ENCODE results near the gene PCLO. TPM values are rescaled to one million over a fixed set of nuclear protein-coding genes. Genes with fewer than 3 reads are reported as not detected.
"Not testable (repeated sequence)": the region's sequence is repeated elsewhere in the genome, so short reads cannot be mapped to it uniquely, and the experiment has no call there.

The PCLO gene
- total and polyA plus RNA-seq, 2 donors: 0.57 to 6.5 TPM

DNA sequence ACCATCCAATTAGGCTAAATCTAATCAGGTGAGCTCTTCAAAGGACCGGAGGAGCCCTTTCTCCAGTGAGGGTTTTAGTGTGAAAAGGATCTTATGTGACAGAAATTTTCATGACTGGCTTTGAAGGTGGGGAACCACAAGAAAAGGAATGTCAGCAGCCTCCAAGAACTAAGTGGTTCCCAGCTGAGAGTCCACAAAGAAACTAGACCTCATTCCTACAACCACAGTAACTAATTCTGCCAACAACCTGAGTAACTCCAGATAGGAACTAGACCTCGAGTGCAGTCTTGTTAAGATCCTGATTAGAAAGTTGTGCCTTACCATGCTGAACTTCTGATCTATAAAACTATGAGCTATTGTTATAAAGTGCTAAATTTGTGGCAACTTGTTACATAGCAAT, 51.3 kb downstream of the PCLO start:
- 53% methylated on average over 2 of the region's 2 CpGs for WGBS

DNA sequence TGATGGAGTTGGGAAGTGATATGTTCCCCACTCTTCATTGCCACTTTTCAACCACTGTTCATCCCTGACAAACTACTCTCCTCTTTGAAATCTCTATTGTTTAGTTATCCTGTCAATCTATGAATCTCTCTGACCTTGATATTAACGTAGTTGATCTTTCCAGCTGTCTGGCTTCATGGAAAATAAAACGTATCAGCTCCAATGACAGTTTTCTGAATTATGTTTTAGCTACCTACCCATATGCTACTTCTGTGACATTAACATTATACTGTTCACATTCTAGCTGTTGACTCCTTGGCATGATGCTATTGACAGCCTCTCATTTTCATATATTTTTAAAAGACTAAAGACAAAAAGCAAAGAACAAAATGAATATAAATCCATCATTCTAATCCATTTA, 53.3 kb downstream of the PCLO start:
- H3K4me1 ChIP-seq (ENCODE audit: insufficient read depth): no peaks in the 10 kb centered on the region
- H3K27ac ChIP-seq (ENCODE audit: low read depth): no peak overlapping the region
- no peak overlapping the region for H3K4me3 ChIP-seq (ENCODE audit: low read depth, low read length)
- no peaks in the 10 kb centered on the region for H3K36me3 ChIP-seq (ENCODE audit: insufficient read depth)
- WGBS: 54% methylated on average over 2 of the region's 2 CpGs
- no peak for DNase-seq (ENCODE audit: extremely low spot score)

More for the DNA sequence above, 51.3 kb downstream of the PCLO start:
- no peak overlapping the region for H3K4me3 ChIP-seq (ENCODE audit: low read depth, low read length)
- H3K4me1 ChIP-seq (ENCODE audit: insufficient read depth): no peaks in the 10 kb centered on the region
- DNase-seq (ENCODE audit: extremely low spot score): no peak
- H3K36me3 ChIP-seq (ENCODE audit: insufficient read depth): no peaks in the 10 kb centered on the region
- H3K27ac ChIP-seq (ENCODE audit: low read depth): no peak overlapping the region

GRCh38 chr7:83105948-83106347, 56.7 kb downstream of the PCLO start:
- Histone ChIP-seq H3K4me3 (ENCODE audit: low read depth, low read length) (no peak overlapping the region), H3K4me1 (ENCODE audit: insufficient read depth) (no peaks in the 10 kb centered on the region), H3K27ac (ENCODE audit: low read depth) (no peak overlapping the region), H3K36me3 (ENCODE audit: insufficient read depth) (no peaks in the 10 kb centered on the region)
- WGBS: 81% methylated on average over 2 of the region's 2 CpGs
- no peak for DNase-seq (ENCODE audit: extremely low spot score)

- Histone ChIP-seq H3K4me3 (ENCODE audit: low read depth, low read length) (no peak overlapping the region), H3K27ac (ENCODE audit: low read depth) (no peak overlapping the region), H3K36me3 (ENCODE audit: insufficient read depth) (no peaks in the 10 kb centered on the region), H3K4me1 (ENCODE audit: insufficient read depth) (no peaks in the 10 kb centered on the region)
- 65% methylated on average over 1 of the region's 1 CpG for WGBS
- no peak for DNase-seq (ENCODE audit: extremely low spot score)
Measured at GRCh38 chr7:83105063-83105462, 57.6 kb downstream of the PCLO start.

DNA sequence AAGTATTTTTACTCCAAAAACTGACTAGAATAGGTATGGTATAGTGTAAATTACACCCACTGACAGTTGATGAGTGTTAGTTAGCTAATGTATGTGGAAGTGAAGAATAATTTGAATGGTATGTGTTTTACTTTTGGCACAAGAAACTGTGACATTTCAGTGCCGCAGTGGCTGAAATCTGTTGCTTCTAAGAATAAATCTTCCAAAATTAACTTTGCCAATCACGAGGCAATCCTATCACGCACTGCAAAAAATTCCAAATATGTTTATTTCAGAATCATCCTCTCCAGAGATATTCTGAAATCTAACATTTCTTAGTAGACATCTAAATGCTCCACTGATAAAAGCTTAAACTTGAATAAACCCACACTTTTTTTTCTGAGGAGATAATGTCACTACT, 61.2 kb downstream of the PCLO start:
- Histone ChIP-seq H3K4me3 (ENCODE audit: low read depth, low read length) (no peak overlapping the region), H3K4me1 (ENCODE audit: insufficient read depth) (no peaks in the 10 kb centered on the region), H3K36me3 (ENCODE audit: insufficient read depth) (no peaks in the 10 kb centered on the region), H3K27ac (ENCODE audit: low read depth) (no peak overlapping the region)
- no peak for DNase-seq (ENCODE audit: extremely low spot score)
- WGBS: 52% methylated on average over 3 of the region's 3 CpGs

- Histone ChIP-seq H3K36me3 (ENCODE audit: insufficient read depth) (no peaks in the 10 kb centered on the region), H3K4me1 (ENCODE audit: insufficient read depth) (no peaks in the 10 kb centered on the region), H3K4me3 (ENCODE audit: low read depth, low read length) (no peak overlapping the region), H3K27ac (ENCODE audit: low read depth) (no peak overlapping the region)
- no peak for DNase-seq (ENCODE audit: extremely low spot score)
- 66% methylated on average over 2 of the region's 2 CpGs for WGBS
Measured at GRCh38 chr7:83096065-83096580, 66.6 kb downstream of the PCLO start.

DNA sequence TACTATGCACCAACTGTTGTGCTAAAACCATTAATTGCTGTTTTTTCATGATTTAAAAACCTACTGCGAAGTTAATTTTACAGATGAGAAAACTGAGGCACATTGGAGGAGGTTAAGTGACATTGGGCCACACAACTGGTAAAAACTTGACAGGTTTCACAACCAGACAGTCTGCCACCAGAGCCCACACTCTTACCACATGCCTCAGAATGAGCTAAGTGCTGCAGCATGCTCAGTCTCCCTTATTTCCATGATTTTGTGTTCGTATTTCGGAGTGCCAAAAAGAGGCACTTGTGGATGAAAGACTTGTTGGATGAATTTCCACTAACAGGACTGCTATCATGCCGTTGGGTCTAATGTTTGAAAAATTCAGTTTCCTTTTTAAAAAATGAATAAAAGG, 77.4 kb downstream of the PCLO start:
- no peaks in the 10 kb centered on the region for H3K36me3 ChIP-seq (ENCODE audit: insufficient read depth)
- WGBS: 88% methylated on average over 4 of the region's 4 CpGs
- no peak overlapping the region for H3K4me3 ChIP-seq (ENCODE audit: low read depth, low read length)
- DNase-seq (ENCODE audit: extremely low spot score): no peak
- H3K4me1 ChIP-seq (ENCODE audit: insufficient read depth): no peaks in the 10 kb centered on the region
- H3K27ac ChIP-seq (ENCODE audit: low read depth): no peak overlapping the region

DNA sequence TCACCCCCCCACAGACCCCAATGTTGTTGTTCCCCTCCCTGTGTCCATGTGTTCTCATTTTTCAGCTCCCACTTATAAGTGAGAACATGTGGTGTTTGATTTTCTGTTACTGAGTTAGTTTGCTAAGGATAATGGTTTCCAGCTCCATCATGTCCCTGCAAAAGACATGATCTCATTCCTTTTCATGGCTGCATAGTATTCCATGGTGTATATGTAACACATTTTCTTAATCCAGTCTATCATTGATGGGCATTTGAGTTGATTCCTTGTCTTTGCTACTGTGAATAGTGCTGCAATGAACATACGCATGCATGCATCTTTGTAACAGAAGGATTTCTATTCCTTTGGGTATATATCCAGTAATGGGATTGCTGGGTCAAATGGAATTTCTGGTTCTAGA, 82.8 kb downstream of the PCLO start:
- 95% methylated on average over 1 of the region's 1 CpG for WGBS
- H3K36me3 ChIP-seq (ENCODE audit: insufficient read depth); H3K4me1 ChIP-seq (ENCODE audit: insufficient read depth); H3K4me3 ChIP-seq (ENCODE audit: low read depth, low read length); H3K27ac ChIP-seq (ENCODE audit: low read depth); DNase-seq (ENCODE audit: extremely low spot score): not testable (repeated sequence)

DNA sequence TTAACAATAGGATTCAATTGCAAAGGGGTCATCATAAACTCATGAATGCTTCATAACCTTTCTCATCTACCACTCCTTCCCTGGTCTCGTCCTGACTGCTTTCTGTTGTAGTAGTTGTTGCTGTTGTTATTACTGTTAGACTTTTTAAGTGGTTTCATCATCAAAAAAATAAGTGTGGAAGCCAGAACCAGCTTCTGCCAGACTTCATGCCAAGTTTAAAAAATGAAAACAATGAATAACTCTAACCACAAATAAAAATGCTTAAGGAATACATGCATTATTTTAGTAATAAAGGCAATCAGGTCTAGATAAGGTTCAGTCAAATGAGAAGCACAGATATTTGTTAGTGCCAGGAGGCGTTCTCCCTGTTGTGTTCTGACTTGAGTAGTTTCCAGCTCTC, 85.4 kb downstream of the PCLO start:
- Histone ChIP-seq H3K36me3 (ENCODE audit: insufficient read depth) (no peaks in the 10 kb centered on the region), H3K4me3 (ENCODE audit: low read depth, low read length) (no peak overlapping the region), H3K4me1 (ENCODE audit: insufficient read depth) (no peaks in the 10 kb centered on the region), H3K27ac (ENCODE audit: low read depth) (no peak overlapping the region)
- DNase-seq (ENCODE audit: extremely low spot score): no peak
- 69% methylated on average over 2 of the region's 2 CpGs for WGBS

DNA sequence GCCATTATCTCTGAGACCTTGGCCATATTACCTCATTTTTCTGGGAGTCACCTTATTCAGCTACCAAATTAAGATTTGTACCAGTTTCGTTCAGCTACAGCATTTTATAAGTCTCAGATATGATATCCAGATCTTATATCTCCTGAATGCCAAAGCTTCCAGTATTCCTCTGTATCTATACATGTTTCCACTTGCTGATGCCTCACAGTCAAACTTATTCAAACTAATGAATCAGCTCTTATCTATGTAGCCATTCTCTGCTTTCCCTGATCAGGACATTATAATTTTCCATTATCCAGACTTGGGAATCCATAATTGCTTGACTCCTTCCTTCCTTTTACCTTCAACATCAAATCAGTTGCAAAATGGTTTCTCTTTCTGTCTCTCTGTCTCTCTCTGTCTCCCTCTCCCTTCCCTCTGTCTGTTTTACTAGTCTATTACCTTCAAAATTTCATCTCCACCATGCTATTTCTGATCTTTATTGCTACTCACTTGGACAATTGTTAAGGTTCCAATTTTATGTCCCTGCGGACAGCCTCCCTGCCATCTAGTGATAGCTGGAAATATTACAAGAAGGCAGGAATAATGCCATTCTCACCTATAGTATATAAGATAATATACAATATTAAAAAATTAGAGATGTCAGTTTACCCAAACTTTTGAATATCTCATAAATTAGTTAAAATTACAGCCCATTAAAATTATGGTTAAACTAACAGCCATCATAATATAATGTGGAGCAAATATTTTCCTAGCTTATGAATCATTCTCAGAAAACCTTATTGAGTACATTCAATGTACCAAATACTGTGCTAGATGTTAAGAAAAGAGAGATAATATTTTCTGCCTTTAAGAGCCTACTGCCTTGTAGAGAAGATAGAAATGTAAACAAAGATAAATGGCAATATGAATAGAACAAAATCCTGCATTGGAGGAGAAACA, 89.8 kb downstream of the PCLO start:
- no peak for DNase-seq (ENCODE audit: extremely low spot score)
- no peaks in the 10 kb centered on the region for H3K4me1 ChIP-seq (ENCODE audit: insufficient read depth)
- H3K27ac ChIP-seq (ENCODE audit: low read depth): no peak overlapping the region
- no peaks in the 10 kb centered on the region for H3K36me3 ChIP-seq (ENCODE audit: insufficient read depth)
- H3K4me3 ChIP-seq (ENCODE audit: low read depth, low read length): no peak overlapping the region
- 74% methylated on average over 2 of the region's 2 CpGs for WGBS

- no peak overlapping the region for H3K4me3 ChIP-seq (ENCODE audit: low read depth, low read length)
- WGBS: 32% methylated on average over 3 of the region's 3 CpGs
- no peak overlapping the region for H3K27ac ChIP-seq (ENCODE audit: low read depth)
- no peak for DNase-seq (ENCODE audit: extremely low spot score)
- no peaks in the 10 kb centered on the region for H3K4me1 ChIP-seq (ENCODE audit: insufficient read depth)
- no peaks in the 10 kb centered on the region for H3K36me3 ChIP-seq (ENCODE audit: insufficient read depth)
Measured at GRCh38 chr7:83065714-83066113, 97.0 kb downstream of the PCLO start.

- Histone ChIP-seq H3K27ac (ENCODE audit: low read depth) (no peak overlapping the region), H3K36me3 (ENCODE audit: insufficient read depth) (no peaks in the 10 kb centered on the region), H3K4me3 (ENCODE audit: low read depth, low read length) (no peak overlapping the region), H3K4me1 (ENCODE audit: insufficient read depth) (no peaks in the 10 kb centered on the region)
- DNase-seq (ENCODE audit: extremely low spot score): no peak
Measured at GRCh38 chr7:83060218-83060617, 102.5 kb downstream of the PCLO start.

DNA sequence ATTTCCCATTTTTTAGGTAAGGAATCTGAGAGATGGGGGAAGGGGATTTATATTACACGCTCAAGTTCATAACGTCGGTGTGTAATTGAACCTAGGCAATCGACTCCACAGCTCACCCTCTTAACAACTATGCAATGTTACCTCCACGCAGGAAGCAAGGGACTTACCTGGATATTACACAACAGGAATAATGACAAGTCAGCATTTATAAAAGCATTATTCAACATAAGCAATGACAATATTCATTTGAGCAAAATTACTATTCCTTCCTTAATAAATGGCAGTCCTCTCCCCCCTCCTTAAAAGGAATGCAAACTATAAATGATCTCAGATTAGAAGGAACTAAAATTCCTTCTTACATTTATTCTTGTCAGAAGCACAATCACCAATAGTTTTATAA, 104.0 kb downstream of the PCLO start:
- Histone ChIP-seq H3K27ac (ENCODE audit: low read depth) (no peak overlapping the region), H3K4me1 (ENCODE audit: insufficient read depth) (no peaks in the 10 kb centered on the region), H3K4me3 (ENCODE audit: low read depth, low read length) (no peak overlapping the region), H3K36me3 (ENCODE audit: insufficient read depth) (no peaks in the 10 kb centered on the region)
- WGBS: 80% methylated on average over 5 of the region's 5 CpGs
- DNase-seq (ENCODE audit: extremely low spot score): no peak

DNA sequence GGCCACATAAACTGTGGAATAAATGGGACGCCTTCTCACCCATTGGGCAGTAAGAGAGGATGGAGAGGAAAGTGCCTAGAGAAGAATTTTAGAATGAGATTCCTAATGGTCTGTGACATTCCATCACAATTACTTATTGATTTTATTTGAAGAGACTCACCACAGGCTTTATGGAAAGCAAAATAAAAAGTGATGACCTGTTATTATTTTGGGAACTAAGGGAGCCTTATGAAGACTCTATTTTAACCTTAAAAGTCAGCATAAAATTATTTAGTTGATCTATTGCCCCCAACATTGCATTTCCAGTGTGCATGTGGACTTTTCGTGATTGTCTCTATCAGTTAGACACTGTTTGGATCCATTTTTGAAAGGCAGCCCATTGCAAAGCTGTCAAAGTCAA, 107.5 kb downstream of the PCLO start:
- no peak for DNase-seq (ENCODE audit: extremely low spot score)
- Histone ChIP-seq H3K36me3 (ENCODE audit: insufficient read depth) (no peaks in the 10 kb centered on the region), H3K4me1 (ENCODE audit: insufficient read depth) (no peaks in the 10 kb centered on the region), H3K4me3 (ENCODE audit: low read depth, low read length) (no peak overlapping the region), H3K27ac (ENCODE audit: low read depth) (no peak overlapping the region)
- 91% methylated on average over 2 of the region's 2 CpGs for WGBS
